Naive thymus-derived CD4-positive, alpha-beta T cell (primary cell): ENCODE results near the gene GNAI3. TPM values are rescaled to one million over a fixed set of nuclear protein-coding genes. Genes with fewer than 3 reads are reported as not detected.
A peak's percentile ranks its signal among the peaks of the same experiment; 100 is the strongest.

Experiments used
- ATAC-seq: fragments of 150-1000 bp; cut with Tn5 transposase; 2 replicates; pipeline ENCODE4 v1.10.0; 2021; ENCODE audit warnings: mild to moderate bottlenecking, moderate library complexity
- CTCF ChIA-PET: fragments of 350-600 bp; sonication (Branson Sonifier 250); formaldehyde crosslinking; loops from one replicate; lab custom pipeline; 2021; ENCODE audit warnings: antibody characterized with exemption; lab: Charles Lee
- POLR2A ChIA-PET: fragments of 350-600 bp; sonication (Branson Sonifier 250); formaldehyde crosslinking; loops from one replicate; lab custom pipeline; 2021; ENCODE audit warnings: antibody characterized with exemption, inconsistent platforms; lab: Charles Lee
- DNase-seq, 9 donors: peaks; one replicate each; pipeline versions ENCODE4 v3.0.0 to v3.0.0-alpha.2; 2020 to 2022; ENCODE audit warnings: mixed read lengths in 1 of 9
- H3K27ac ChIP-seq: one replicate; pipeline ENCODE4 v1.7.0; 2013; ENCODE audit warnings: mild to moderate bottlenecking, low read depth, low read length, moderate library complexity
- H3K27me3 ChIP-seq, 2 donors: one replicate each; pipeline ENCODE4 v1.7.0; 2013; ENCODE audit warnings: low read length in 2 of 2, mild to moderate bottlenecking in 2 of 2, moderate library complexity in 2 of 2; ENCODE audit not compliant: control insufficient read depth in 2 of 2, insufficient read depth in 2 of 2
- H3K36me3 ChIP-seq, 3 experiments: 1 replicate in 2 of 3; 2 replicates in 1 of 3; pipeline ENCODE4 v1.7.0; 2013; ENCODE audit warnings: low read length in 3 of 3, mild to moderate bottlenecking in 3 of 3, moderate library complexity in 1 of 3; ENCODE audit not compliant: insufficient read depth in 3 of 3, control insufficient read depth in 2 of 3
- H3K4me1 ChIP-seq, 2 donors: one replicate each; pipeline ENCODE4 v1.7.0; 2013; ENCODE audit warnings: low read length in 2 of 2, mild to moderate bottlenecking in 2 of 2, moderate library complexity in 1 of 2; ENCODE audit not compliant: control insufficient read depth in 2 of 2, insufficient read depth in 2 of 2
- H3K4me3 ChIP-seq: 2 replicates; pipeline ENCODE4 v1.7.0; 2013; ENCODE audit warnings: mild to moderate bottlenecking, low read length
- H3K9me3 ChIP-seq, 3 experiments: 1 replicate in 2 of 3; 2 replicates in 1 of 3; pipeline ENCODE4 v1.7.0; 2013; ENCODE audit warnings: low read length in 3 of 3; ENCODE audit not compliant: control insufficient read depth in 2 of 3
- H3K27ac Mint-ChIP-seq, 9 donors: one replicate each; pipeline ENCODE4 v1.8.0; 2020 to 2022; ENCODE audit warnings: mixed read lengths in 9 of 9, mild to moderate bottlenecking in 8 of 9, moderate library complexity in 5 of 9, inconsistent platforms in 2 of 9
- H3K27me3 Mint-ChIP-seq, 5 donors: one replicate each; pipeline ENCODE4 v1.8.0; 2021 to 2022; ENCODE audit warnings: mixed read lengths in 5 of 5, mild to moderate bottlenecking in 1 of 5
- H3K36me3 Mint-ChIP-seq, 5 donors: one replicate each; pipeline ENCODE4 v1.8.0; 2020 to 2022; ENCODE audit warnings: mixed read lengths in 5 of 5, mild to moderate bottlenecking in 3 of 5, inconsistent platforms in 1 of 5
- H3K4me1 Mint-ChIP-seq, 7 donors: one replicate each; pipeline ENCODE4 v1.8.0; 2020 to 2022; ENCODE audit warnings: mixed read lengths in 7 of 7, mild to moderate bottlenecking in 3 of 7, inconsistent platforms in 1 of 7
- H3K4me3 Mint-ChIP-seq, 10 donors: one replicate each; pipeline ENCODE4 v1.8.0; 2020 to 2022; ENCODE audit warnings: mild to moderate bottlenecking in 10 of 10, mixed read lengths in 10 of 10, moderate library complexity in 6 of 10, inconsistent platforms in 2 of 10
- H3K9me3 Mint-ChIP-seq, 11 donors: one replicate each; pipeline ENCODE4 v1.8.0; 2020 to 2022; ENCODE audit warnings: mixed read lengths in 11 of 11, mild to moderate bottlenecking in 4 of 11, inconsistent platforms in 1 of 11, moderate library complexity in 1 of 11
- intact Hi-C, 2 donors: fragments of 100-400 bp; cut with micrococcal nuclease; formaldehyde crosslinking; loops; one replicate each; pipeline ENCODE4 v1.15.1; 2023
- polyA plus RNA-seq, 2 donors: library from polyadenylated mRNA; unstranded; fragments of 300-500 nt; fragmentation: Illumina TruSeq; gene quantifications; one replicate each; pipeline ENCODE4 v1.2.3, GENCODE V29; 2021
- total RNA-seq, 6 experiments: library from RNA in 5 of 6; stranded (reverse) in 5 of 6; gene quantifications; 1 replicate in 5 of 6; 2 replicates in 1 of 6; pipeline ENCODE4 v1.2.3 and lab custom pipeline; 2021 to 2026

Gene GNAI3
- total and polyA plus RNA-seq, 7 experiments from 2014 or later, result 4.9 to 9.3 (median 7.2) TPM

DNA sequence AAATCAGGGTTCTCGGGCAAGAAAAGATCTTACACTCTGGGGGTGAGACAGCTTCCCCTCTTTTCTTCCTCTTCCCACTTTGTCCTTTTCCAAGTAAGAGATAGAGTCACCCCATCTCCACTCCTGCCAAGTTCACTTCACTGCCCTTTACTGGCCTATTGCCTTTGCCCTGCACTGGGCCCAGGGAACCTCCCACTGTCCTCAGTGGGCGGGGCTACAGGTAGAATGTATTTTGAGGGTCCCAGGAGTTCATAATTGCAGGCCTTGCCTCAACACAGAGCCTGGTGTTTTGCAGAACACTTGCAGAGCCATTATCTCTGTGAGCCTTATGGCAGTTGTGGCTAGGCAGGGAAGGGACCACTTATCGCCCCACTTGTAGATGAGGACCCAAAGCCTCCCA lies 74.5 kb downstream of the GNAI3 start:
- Mint-ChIP-seq H3K4me3 (peak overlapping the region; percentile 90 to 98 (median 94)), H3K36me3 (peaks cover 0 to 10% (median 0%) of the 10 kb centered on the region in 5 donors), H3K9me3 (no peaks in the 10 kb centered on the region), H3K4me1 (peaks cover 40 to 64% (median 54%) of the 10 kb centered on the region in 7 donors), H3K27ac (peak overlapping the region; percentile 70 to 98 (median 96)), H3K27me3 (no peaks in the 10 kb centered on the region)
- ChIA-PET CTCF (interaction anchor here (1.3 to 3.2 kb wide), 2 partner anchors 16 to 79 kb away, joined by 3 to 23 read pairs; no protein-coding TSS in a partner anchor), POLR2A (interaction anchor here (1.0 to 2.2 kb wide), 3 partner anchors 13 to 77 kb away, joined by 3 to 16 read pairs (median 3); partner anchors contain the start of gene GNAI3)
- Histone ChIP-seq H3K4me1 (peaks cover 14 to 43% of the 10 kb centered on the region in 2 donors), H3K27me3 (no peaks in the 10 kb centered on the region), H3K4me3 (peak overlapping the region; percentile 78), H3K27ac (peak overlapping the region; percentile 90), H3K36me3 (peaks cover 0 to 30% (median 6%) of the 10 kb centered on the region in 3 experiments), H3K9me3 (no peaks in the 10 kb centered on the region)
- intact Hi-C loops, result loop anchor here in 1 of 2 donors (5.0 kb wide), 1 partner anchor 289 kb away; the partner anchor contains the start of gene CSF1
- ATAC-seq (no peak), DNase-seq (no peak)

- intact Hi-C loops, result loop anchor here in 1 of 2 donors (5.0 kb wide), 1 partner anchor 289 kb away; the partner anchor contains the start of gene CSF1
- peaks cover 39 to 60% (median 50%) of the 10 kb centered on the region in 7 donors for H3K4me1 Mint-ChIP-seq
- Histone ChIP-seq H3K4me1 (peaks cover 14 to 43% of the 10 kb centered on the region in 2 donors), H3K9me3 (no peaks in the 10 kb centered on the region), H3K36me3 (peaks cover 0 to 37% (median 8%) of the 10 kb centered on the region in 3 experiments), H3K27me3 (no peaks in the 10 kb centered on the region), H3K4me3 (peak overlapping the region; percentile 18), H3K27ac (peak overlapping the region; percentile 90)
- no peaks in the 10 kb centered on the region for H3K9me3 Mint-ChIP-seq
- no peak for ATAC-seq
- H3K27me3 Mint-ChIP-seq, result no peaks in the 10 kb centered on the region
- DNase-seq, result no peak
- peaks cover 0 to 11% (median 0%) of the 10 kb centered on the region in 5 donors for H3K36me3 Mint-ChIP-seq
- H3K4me3 Mint-ChIP-seq, result peak overlapping the region; percentile 70 to 98 (median 91)
- CTCF ChIA-PET, result interaction anchor here (1.1 to 3.2 kb wide), 3 partner anchors 11 to 77 kb away, joined by 4 to 23 read pairs (median 4); no protein-coding TSS in a partner anchor
- POLR2A ChIA-PET, result interaction anchor here (0.7 to 2.2 kb wide), 4 partner anchors 10 to 1252 kb away, joined by 4 to 16 read pairs (median 4); partner anchors contain the start of genes GNAI3 and GPR61
- H3K27ac Mint-ChIP-seq, result peak overlapping the region; percentile 84 to 98 (median 93)
Measured at GRCh38 chr1:109623601-109624161, 75.3 kb downstream of the GNAI3 start.

DNA sequence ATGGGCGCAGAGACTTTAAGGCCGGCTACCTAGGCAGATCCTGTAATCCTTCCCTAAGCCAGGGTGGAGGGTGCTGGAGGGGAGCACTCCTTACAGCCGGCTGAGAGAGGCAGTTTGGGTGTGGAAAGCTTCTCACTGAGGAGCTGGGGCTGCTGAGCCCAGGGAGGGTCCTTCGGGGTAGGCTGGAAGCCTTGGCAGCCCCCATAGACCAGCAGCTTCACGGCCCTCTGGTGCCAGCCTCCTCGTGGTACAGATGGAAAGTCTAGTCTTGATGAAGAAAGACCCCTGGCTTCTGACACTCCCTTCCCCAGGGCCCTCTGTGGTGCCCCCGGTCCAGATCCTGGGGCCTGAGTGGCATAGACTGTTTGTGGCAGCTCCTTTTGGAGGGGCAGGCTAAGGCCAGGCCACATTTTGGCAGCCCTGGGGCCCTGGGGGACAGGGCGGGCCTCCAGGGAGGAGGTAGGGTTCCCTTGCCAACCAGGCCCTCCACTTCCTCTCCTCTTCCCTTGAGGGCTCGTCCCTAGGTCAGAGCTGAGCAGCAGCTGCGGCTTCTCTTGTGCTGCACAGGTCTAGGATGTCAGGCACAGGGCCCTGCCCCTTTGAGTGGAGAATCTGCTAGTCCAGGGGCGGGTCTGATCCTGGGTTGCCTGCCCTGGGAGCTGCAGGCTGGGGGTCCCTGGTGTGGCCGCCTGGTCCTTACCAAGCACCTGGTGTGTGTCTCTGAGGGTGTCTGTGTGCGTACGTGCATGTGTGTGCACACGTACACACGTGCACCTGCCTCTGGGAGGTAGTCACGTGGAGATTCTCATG lies 76.0 kb downstream of the GNAI3 start:
- intact Hi-C loops, result loop anchor here in 1 of 2 donors (5.0 kb wide), 1 partner anchor 288 kb away; the partner anchor contains the start of gene CSF1
- Mint-ChIP-seq H3K4me3 (peak overlapping the region; percentile 16 to 98 (median 88)), H3K9me3 (no peaks in the 10 kb centered on the region), H3K27me3 (no peaks in the 10 kb centered on the region), H3K36me3 (peaks cover 0 to 13% (median 0%) of the 10 kb centered on the region in 5 donors), H3K4me1 (peaks cover 36 to 53% (median 42%) of the 10 kb centered on the region in 7 donors), H3K27ac (peak overlapping the region; percentile 82 to 98 (median 92))
- ATAC-seq, result no peak
- Histone ChIP-seq H3K36me3 (peaks cover 6 to 45% (median 14%) of the 10 kb centered on the region in 3 experiments), H3K9me3 (no peaks in the 10 kb centered on the region), H3K4me3 (peak overlapping the region; percentile 18), H3K27me3 (no peaks in the 10 kb centered on the region), H3K27ac (peak overlapping the region; percentile 90), H3K4me1 (peaks cover 14 to 37% of the 10 kb centered on the region in 2 donors)
- DNase-seq, result peak in 1 of 9 donors; percentile 27
- ChIA-PET POLR2A (interaction anchor here (0.7 to 2.2 kb wide), 5 partner anchors 9 to 1252 kb away, joined by 3 to 16 read pairs (median 4); partner anchors contain the start of genes GNAI3 and GPR61), CTCF (interaction anchor here (0.5 to 3.2 kb wide), 4 partner anchors 9 to 78 kb away, joined by 3 to 23 read pairs (median 4); no protein-coding TSS in a partner anchor)

DNA sequence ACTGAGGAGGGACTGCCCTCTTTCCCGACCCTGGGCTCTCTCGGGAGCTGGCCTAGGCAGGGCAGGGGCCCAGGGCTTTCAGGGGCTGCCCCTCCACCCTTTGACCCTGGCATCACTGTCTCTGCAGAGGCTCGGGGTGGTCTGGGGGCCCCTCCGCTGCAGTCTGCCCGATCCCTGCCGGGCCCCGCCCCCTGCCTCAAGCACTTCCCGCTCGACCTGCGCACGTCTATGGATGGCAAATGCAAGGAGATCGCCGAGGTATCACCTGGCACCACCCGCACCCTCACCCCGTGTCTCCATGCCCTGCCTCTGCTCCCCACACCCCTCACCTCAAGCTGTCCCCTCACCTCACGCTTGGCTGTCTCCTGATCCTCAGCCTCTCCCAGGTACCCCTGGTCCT lies 76.8 kb downstream of the GNAI3 start:
- Histone ChIP-seq H3K27me3 (no peaks in the 10 kb centered on the region), H3K9me3 (no peaks in the 10 kb centered on the region), H3K4me1 (peaks cover 14 to 36% of the 10 kb centered on the region in 2 donors), H3K36me3 (peaks cover 7 to 52% (median 14%) of the 10 kb centered on the region in 3 experiments), H3K4me3 (no peak overlapping the region), H3K27ac (no peak overlapping the region)
- H3K36me3 Mint-ChIP-seq, result peaks cover 0 to 19% (median 0%) of the 10 kb centered on the region in 5 donors
- H3K4me3 Mint-ChIP-seq, result peak overlapping the region in 2 of 10 donors; percentile 45 to 90
- peaks cover 32 to 50% (median 39%) of the 10 kb centered on the region in 7 donors for H3K4me1 Mint-ChIP-seq
- intact Hi-C loops, result no loop called here
- CTCF ChIA-PET, result interaction anchor here (0.5 to 3.2 kb wide), 4 partner anchors 8 to 14 kb away, joined by 3 to 23 read pairs (median 6); no protein-coding TSS in a partner anchor
- no peaks in the 10 kb centered on the region for H3K9me3 Mint-ChIP-seq
- DNase-seq (no peak), ATAC-seq (no peak)
- H3K27me3 Mint-ChIP-seq, result no peaks in the 10 kb centered on the region
- H3K27ac Mint-ChIP-seq, result peak overlapping the region in 7 of 9 donors; percentile 33 to 93 (median 66)
- POLR2A ChIA-PET, result interaction anchor here (1.4 to 1.8 kb wide), 2 partner anchors 12 to 77 kb away, joined by 3 to 8 read pairs; partner anchors contain the start of gene GNAI3

DNA sequence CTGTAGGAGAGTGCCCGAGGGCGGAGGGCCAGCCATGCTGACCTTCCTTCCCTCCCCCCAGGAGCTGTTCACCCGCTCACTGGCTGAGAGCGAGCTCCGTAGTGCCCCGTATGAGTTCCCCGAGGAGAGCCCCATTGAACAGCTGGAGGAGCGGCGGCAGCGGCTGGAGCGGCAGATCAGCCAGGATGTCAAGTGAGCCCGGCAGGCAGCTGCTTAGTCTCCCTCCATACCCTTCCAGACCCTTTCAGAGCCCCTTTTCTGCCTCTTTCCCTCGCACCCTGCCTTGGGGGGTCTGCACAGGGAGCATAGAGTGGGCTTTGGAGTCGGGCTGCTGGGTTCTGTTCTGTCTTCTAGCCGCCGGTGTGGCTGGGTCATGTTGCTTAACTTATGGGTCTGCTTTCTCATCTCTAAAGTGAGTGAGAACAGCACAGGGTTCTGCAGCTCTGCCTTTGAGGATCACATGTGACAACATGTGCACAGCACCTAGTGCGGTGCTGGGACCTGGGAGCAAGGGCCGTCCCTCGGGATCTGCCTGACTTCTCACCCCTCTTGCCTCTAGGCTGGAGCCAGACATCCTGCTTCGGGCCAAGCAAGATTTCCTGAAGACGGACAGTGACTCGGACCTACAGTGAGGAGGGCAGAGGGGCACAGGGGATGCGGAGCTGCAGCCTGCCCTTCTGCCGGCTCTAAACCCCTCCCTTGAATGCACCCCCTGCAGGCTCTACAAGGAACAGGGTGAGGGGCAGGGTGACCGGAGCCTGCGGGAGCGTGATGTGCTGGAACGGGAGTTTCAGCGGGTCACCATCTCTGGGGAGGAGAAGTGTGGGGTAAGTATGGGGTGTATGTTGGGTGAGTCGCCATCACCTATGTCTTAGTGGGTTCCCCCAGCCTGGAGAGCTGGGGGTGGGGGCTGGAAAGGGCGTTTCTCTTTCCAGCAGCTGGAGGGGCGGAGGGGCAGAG lies 77.5 kb downstream of the GNAI3 start:
- Histone ChIP-seq H3K4me1 (peaks cover 14 to 36% of the 10 kb centered on the region in 2 donors), H3K9me3 (no peaks in the 10 kb centered on the region), H3K36me3 (peaks cover 11 to 56% (median 16%) of the 10 kb centered on the region in 3 experiments), H3K4me3 (no peak overlapping the region), H3K27me3 (no peaks in the 10 kb centered on the region), H3K27ac (no peak overlapping the region)
- H3K4me1 Mint-ChIP-seq, result peaks cover 31 to 49% (median 39%) of the 10 kb centered on the region in 7 donors
- H3K36me3 Mint-ChIP-seq, result peaks cover 0 to 19% (median 0%) of the 10 kb centered on the region in 5 donors
- ATAC-seq (no peak), DNase-seq (no peak)
- POLR2A ChIA-PET, result interaction anchor here (0.8 to 1.8 kb wide), 3 partner anchors 11 to 81 kb away, joined by 3 to 8 read pairs (median 3); partner anchors contain the start of gene GNAI3
- H3K27ac Mint-ChIP-seq, result peak overlapping the region in 8 of 9 donors; percentile 46 to 93 (median 66)
- H3K4me3 Mint-ChIP-seq, result peak overlapping the region in 2 of 10 donors; percentile 18 to 45
- H3K27me3 Mint-ChIP-seq, result no peaks in the 10 kb centered on the region
- intact Hi-C loops, result no loop called here
- CTCF ChIA-PET, result interaction anchor here (1.3 to 1.7 kb wide), 2 partner anchors 14 to 135 kb away, joined by 3 to 7 read pairs; no protein-coding TSS in a partner anchor
- no peaks in the 10 kb centered on the region for H3K9me3 Mint-ChIP-seq
